Panc1 (cell line): ENCODE results near the gene P2RY6. TPM values are rescaled to one million over a fixed set of nuclear protein-coding genes. Genes with fewer than 3 reads are reported as not detected.
"Not testable (repeated sequence)": the region's sequence is repeated elsewhere in the genome, so short reads cannot be mapped to it uniquely, and the experiment has no call there.

Experiments
- ATAC-seq: fragments of 200-7000 bp; cut with Tn5 transposase; 2 replicates; pipeline ENCODE4 v1.9.1; 2020; ENCODE audit warnings: mild to moderate bottlenecking, moderate library complexity
- BruUV-seq: library from RNA; stranded (reverse); fragments of 400-500 nt; replicated peaks from 2 replicates; lab custom pipeline; 2021; lab: Mats Ljungman, UMichigan
- CTCF ChIA-PET: fragments of 300-600 bp; sonication (Branson Sonifier 250); formaldehyde crosslinking; loops from one replicate; lab custom pipeline; 2022; ENCODE audit warnings: antibody characterized with exemption; lab: Charles Lee
- POLR2A ChIA-PET: fragments of 300-600 bp; sonication (Branson Sonifier 250); formaldehyde crosslinking; loops from one replicate; lab custom pipeline; 2022; ENCODE audit warnings: antibody characterized with exemption; lab: Charles Lee
- DNase-seq: peaks from one replicate; pipeline ENCODE4 v3.0.0-alpha.2; 2010; ENCODE audit warnings: low read depth, low spot score
- H3K27ac ChIP-seq: 2 replicates; pipeline ENCODE4 v1.5.1; 2011; ENCODE audit warnings: mild to moderate bottlenecking, low read length, inconsistent platforms
- H3K27me3 ChIP-seq: fragments of 200-500 bp; sonication (Bioruptor generic); 2 replicates; pipeline ENCODE4 v1.6.0; 2014; ENCODE audit warnings: low read length, inconsistent platforms; ENCODE audit not compliant: control insufficient read depth, insufficient read depth
- H3K36me3 ChIP-seq: fragments of 200-500 bp; sonication (Bioruptor generic); 2 replicates; pipeline ENCODE4 v1.5.1; 2014; ENCODE audit warnings: inconsistent platforms, mild to moderate bottlenecking, low read length, moderate library complexity; ENCODE audit not compliant: control insufficient read depth, insufficient read depth
- H3K4me1 ChIP-seq: 2 replicates; pipeline ENCODE4 v1.5.1; 2011; ENCODE audit warnings: inconsistent platforms, mild to moderate bottlenecking, low read length, moderate library complexity; ENCODE audit not compliant: control insufficient read depth, insufficient read depth
- H3K4me3 ChIP-seq, 2 experiments: 2 replicates each; pipeline ENCODE4 v1.5.1; 2011 to 2012; ENCODE audit warnings: low read depth in 2 of 2, low read length in 2 of 2, mild to moderate bottlenecking in 2 of 2, inconsistent platforms in 1 of 2, moderate library complexity in 1 of 2
- H3K9me3 ChIP-seq: fragments of 200-500 bp; sonication (Bioruptor generic); 2 replicates; pipeline ENCODE4 v1.5.1; 2014; ENCODE audit warnings: low read depth, mild to moderate bottlenecking, inconsistent platforms, low read length, moderate library complexity; ENCODE audit not compliant: control insufficient read depth, insufficient read depth
- POLR2AphosphoS5 ChIP-seq: IDR thresholded peaks from 2 replicates; pipeline ENCODE4 v1.6.1; 2012; ENCODE audit warnings: mild to moderate bottlenecking, low read depth, low read length, moderate library complexity
- SIN3A ChIP-seq: IDR thresholded peaks from 2 replicates; pipeline ENCODE4 v1.6.1; 2012; ENCODE audit warnings: low read depth, mild to moderate bottlenecking, low read length, moderate library complexity, borderline replicate concordance; ENCODE audit not compliant: insufficient read depth
- TCF7L2 ChIP-seq: IDR thresholded peaks from 2 replicates; pipeline ENCODE4 v1.6.1; 2011; ENCODE audit warnings: mild to moderate bottlenecking, low read depth, low read length, inconsistent platforms
- in situ Hi-C: cut with HindIII; loops from 2 replicates; pipeline ENCODE4 v1.10.0; 2016; ENCODE audit warnings: low sequenced_read_pairs, low pct_unique_long_range_greater_than_20kb
- intact Hi-C: fragments of 100-400 bp; cut with micrococcal nuclease; formaldehyde crosslinking; loops from one replicate; pipeline ENCODE4 v1.10.0; 2022; ENCODE audit not compliant: unreplicated experiment
- total RNA-seq: library from RNA; stranded (reverse); gene quantifications from one replicate; pipeline ENCODE4 v1.2.1, GENCODE V29; 2021; ENCODE audit not compliant: unreplicated experiment
- TF ChIP-seq, protein P1 (sequence below): fragments of 450-650 bp; IDR thresholded peaks from 2 replicates; pipeline ENCODE4 v1.5.1; 2017; ENCODE audit warnings: mild to moderate bottlenecking
- TF ChIP-seq, protein P2 (sequence below), 2 experiments: IDR thresholded peaks; 2 replicates each; pipeline ENCODE4 v1.6.1; 2011 to 2012; ENCODE audit warnings: low read depth in 2 of 2, control low read depth in 1 of 2, low read length in 1 of 2, mild to moderate bottlenecking in 1 of 2, moderate library complexity in 1 of 2; ENCODE audit not compliant: insufficient read depth in 1 of 2

P2RY6 gene
- total RNA-seq, 1 experiment from 2014 or later: 0.59 TPM

DNA sequence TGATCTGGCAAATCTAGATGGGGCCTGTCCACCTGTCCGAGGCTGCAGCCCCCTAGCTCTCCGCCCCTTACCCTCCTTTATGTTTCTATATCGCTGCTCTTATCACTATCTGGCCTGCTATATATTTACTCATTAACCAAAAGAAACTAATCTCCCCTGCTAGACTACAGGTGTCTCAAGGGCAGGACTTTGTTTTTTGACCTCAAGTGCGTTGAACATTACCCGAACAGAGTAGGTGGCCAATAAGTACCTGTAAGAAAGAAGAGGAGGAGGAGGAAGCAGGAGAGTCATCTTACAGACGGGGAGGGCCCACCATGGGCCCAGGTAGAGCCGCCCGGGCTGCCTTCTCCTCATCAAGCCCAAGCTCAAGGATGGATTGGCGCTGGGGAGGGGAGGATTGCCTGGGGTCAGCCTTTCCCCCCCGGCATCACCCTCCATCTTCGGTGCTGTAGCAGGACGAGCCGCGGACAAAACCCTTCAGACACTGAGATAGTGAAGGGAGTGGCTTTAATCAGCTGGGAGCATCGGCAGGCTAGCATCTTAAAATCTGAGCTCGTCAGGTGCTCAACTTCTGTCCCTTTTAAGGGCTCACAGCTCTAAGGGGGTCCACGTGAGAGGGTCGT lies 1.2 kb upstream of the P2RY6 start:
- Histone ChIP-seq H3K4me3 (no peak overlapping the region), H3K27me3 (no peaks in the 10 kb centered on the region), H3K4me1 (peaks cover 15% of the 10 kb centered on the region), H3K36me3 (no peaks in the 10 kb centered on the region), H3K9me3 (no peaks in the 10 kb centered on the region), H3K27ac (peak overlapping the region; percentile 70; the same call in 1 of the 2 replicates)
- in situ Hi-C loops (no loop called here), intact Hi-C loops (no loop called here)
- DNase-seq: no peak
- CTCF ChIA-PET: interaction anchor here (0.8 to 0.9 kb wide), 2 partner anchors 18 to 19 kb away, joined by 3 to 4 read pairs; no protein-coding TSS in a partner anchor
- TF ChIP-seq, protein P1, sequence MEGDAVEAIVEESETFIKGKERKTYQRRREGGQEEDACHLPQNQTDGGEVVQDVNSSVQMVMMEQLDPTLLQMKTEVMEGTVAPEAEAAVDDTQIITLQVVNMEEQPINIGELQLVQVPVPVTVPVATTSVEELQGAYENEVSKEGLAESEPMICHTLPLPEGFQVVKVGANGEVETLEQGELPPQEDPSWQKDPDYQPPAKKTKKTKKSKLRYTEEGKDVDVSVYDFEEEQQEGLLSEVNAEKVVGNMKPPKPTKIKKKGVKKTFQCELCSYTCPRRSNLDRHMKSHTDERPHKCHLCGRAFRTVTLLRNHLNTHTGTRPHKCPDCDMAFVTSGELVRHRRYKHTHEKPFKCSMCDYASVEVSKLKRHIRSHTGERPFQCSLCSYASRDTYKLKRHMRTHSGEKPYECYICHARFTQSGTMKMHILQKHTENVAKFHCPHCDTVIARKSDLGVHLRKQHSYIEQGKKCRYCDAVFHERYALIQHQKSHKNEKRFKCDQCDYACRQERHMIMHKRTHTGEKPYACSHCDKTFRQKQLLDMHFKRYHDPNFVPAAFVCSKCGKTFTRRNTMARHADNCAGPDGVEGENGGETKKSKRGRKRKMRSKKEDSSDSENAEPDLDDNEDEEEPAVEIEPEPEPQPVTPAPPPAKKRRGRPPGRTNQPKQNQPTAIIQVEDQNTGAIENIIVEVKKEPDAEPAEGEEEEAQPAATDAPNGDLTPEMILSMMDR: no peak
- POLR2A ChIA-PET: no interaction called here
- no TSS peak for BruUV-seq
- ATAC-seq: no peak

GRCh38 chr11:73271478-73271865 lies 666 bp upstream of the P2RY6 start:
- DNase-seq, H3K36me3 ChIP-seq, H3K4me3 ChIP-seq, CTCF ChIA-PET, POLR2A ChIA-PET, BruUV-seq, H3K27me3 ChIP-seq, intact Hi-C loops, in situ Hi-C loops, ATAC-seq, H3K9me3 ChIP-seq: not testable (repeated sequence)
- Histone ChIP-seq H3K27ac (peak overlapping the region; percentile 70), H3K4me1 (peaks cover 15% of the 10 kb centered on the region)

- no TSS peak for BruUV-seq
- no peaks in the 10 kb centered on the region for H3K9me3 ChIP-seq
- ChIA-PET POLR2A (interaction anchor here (0.6 kb wide), 1 partner anchor 1397 kb away, joined by 3 read pairs; no protein-coding TSS in a partner anchor), CTCF (interaction anchor here (0.6 to 1.4 kb wide), 3 partner anchors 17 to 187 kb away, joined by 3 to 7 read pairs (median 5); no protein-coding TSS in a partner anchor)
- ATAC-seq: no peak
- peaks cover 15% of the 10 kb centered on the region for H3K4me1 ChIP-seq
- in situ Hi-C loops (no loop called here), intact Hi-C loops (no loop called here)
- no peaks in the 10 kb centered on the region for H3K36me3 ChIP-seq
- no peak overlapping the region for H3K4me3 ChIP-seq
- TF ChIP-seq SIN3A (no peak), TCF7L2 (no peak), POLR2AphosphoS5 (no peak)
- TF ChIP-seq, protein P1: no peak
- TF ChIP-seq, protein P2, sequence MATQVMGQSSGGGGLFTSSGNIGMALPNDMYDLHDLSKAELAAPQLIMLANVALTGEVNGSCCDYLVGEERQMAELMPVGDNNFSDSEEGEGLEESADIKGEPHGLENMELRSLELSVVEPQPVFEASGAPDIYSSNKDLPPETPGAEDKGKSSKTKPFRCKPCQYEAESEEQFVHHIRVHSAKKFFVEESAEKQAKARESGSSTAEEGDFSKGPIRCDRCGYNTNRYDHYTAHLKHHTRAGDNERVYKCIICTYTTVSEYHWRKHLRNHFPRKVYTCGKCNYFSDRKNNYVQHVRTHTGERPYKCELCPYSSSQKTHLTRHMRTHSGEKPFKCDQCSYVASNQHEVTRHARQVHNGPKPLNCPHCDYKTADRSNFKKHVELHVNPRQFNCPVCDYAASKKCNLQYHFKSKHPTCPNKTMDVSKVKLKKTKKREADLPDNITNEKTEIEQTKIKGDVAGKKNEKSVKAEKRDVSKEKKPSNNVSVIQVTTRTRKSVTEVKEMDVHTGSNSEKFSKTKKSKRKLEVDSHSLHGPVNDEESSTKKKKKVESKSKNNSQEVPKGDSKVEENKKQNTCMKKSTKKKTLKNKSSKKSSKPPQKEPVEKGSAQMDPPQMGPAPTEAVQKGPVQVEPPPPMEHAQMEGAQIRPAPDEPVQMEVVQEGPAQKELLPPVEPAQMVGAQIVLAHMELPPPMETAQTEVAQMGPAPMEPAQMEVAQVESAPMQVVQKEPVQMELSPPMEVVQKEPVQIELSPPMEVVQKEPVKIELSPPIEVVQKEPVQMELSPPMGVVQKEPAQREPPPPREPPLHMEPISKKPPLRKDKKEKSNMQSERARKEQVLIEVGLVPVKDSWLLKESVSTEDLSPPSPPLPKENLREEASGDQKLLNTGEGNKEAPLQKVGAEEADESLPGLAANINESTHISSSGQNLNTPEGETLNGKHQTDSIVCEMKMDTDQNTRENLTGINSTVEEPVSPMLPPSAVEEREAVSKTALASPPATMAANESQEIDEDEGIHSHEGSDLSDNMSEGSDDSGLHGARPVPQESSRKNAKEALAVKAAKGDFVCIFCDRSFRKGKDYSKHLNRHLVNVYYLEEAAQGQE (IDR thresholded peaks at IDR 0.05; ENCODE audit: insufficient read depth in 1 of 2, low read depth in 2 of 2, low read length in 1 of 2): no peak
- DNase-seq: no peak
- peak overlapping the region; percentile 2; the same call in 1 of the 2 replicates for H3K27ac ChIP-seq
- no peaks in the 10 kb centered on the region for H3K27me3 ChIP-seq
Measured at GRCh38 chr11:73272680-73273038, 521 bp downstream of the P2RY6 start.
